Caki2 (cell line): ENCODE measurements around the gene PLAA. TPM values are rescaled to one million over a fixed set of nuclear protein-coding genes. Genes with fewer than 3 reads are reported as not detected.
"Not testable (repeated sequence)": the region's sequence is repeated elsewhere in the genome, so short reads cannot be mapped to it uniquely, and the experiment has no call there.

Experiments used
- DNase-seq: peaks from one replicate; pipeline ENCODE4 v3.0.0-alpha.2; 2015; ENCODE audit warnings: low read depth
- in situ Hi-C: cut with HindIII; loops from 2 replicates; pipeline ENCODE4 v1.10.0; 2016; ENCODE audit warnings: low sequenced_read_pairs, low pct_unique_long_range_greater_than_20kb, mixed read lengths
- total RNA-seq: library from RNA; depleted of rRNA; stranded (reverse); fragments of >200 nt; shearing (Covaris generic); gene quantifications from 2 replicates; pipeline ENCODE4 v1.2.3, GENCODE V29; 2014; ENCODE audit warnings: low replicate concordance

PLAA gene
- total RNA-seq, 1 experiment from 2014 or later, result 9.7 TPM

DNA sequence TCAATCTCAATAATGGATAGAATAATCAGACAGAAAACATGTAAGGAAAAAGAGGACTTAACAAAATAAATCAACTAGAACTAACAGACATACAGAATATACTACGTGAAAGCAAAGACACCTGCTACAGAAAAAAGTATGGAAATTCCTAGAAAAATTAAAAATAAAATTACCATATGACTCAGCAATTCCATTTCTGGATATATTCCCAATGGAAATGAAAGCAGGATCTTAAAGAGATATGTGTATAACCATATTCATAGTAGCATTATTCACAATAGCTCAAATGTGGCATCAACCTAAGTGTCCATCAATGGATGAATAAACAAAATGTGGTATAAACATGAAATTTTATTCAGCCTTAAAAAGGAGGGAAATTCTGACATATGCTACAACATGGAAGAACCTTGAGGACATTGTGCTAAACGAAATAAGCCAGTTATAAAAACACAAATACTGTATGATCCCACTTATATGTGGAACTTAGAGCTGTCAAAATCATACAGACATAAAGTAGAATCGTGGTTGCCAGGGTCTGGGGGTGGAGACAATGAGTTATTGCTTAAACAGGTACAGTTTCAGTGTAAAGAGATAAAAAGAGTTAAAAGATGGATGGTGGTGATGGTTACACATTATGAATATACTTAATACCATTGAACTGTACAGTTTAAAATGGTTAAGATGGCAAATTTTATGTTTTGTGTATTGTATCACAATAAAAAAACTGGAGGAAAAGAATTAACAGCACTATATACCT is 6.9 kb downstream of the PLAA start:
- in situ Hi-C loops, result no loop called here

DNA sequence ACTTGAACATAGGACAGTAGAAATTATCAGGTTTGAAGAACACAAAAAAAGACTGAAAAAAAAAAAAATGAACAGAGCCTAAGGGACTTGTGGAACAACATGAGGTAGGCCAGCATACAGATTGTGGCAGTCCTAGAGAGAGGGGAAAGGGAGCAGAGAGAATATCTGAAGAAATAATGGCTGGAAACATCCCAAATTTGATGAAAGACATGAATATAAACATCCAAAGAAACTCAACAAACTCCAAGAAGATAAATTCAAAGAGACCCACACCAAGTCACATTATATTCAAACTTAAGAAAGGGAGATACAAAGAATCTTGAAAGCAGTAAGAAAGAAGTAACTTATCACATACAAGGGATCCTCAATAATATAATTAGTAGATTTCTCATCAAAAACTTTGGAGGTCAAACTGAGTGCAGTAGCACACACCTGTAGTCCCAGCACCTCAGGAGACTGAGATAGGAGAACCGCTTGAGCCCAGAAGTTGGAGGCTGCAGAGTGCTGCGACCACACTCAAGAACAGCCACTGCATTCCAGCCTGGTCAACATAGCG is 9.1 kb downstream of the PLAA start:
- DNase-seq, result no peak

More for the DNA sequence above, 6.9 kb downstream of the PLAA start:
- no peak for DNase-seq

DNA sequence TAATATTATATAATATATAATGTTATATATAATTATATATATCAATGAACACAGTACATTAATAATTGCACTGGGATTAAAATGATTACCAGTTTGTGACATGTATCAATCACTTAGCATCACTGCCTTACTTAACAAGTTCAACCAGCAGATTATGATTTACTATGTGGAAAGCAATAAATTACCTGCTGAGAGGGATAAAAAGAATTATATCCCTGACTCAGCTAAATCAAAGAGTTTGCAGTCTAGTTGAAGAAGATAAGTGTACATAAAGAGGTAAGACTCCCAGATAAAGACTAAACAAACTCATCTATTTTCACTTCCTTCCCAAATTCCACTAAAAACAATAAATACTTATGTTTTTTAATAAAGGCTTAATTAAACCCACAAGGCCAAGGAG is 11.2 kb downstream of the PLAA start:
- DNase-seq, result no peak
- in situ Hi-C loops, result no loop called here

More for the DNA sequence above, 9.1 kb downstream of the PLAA start:
- in situ Hi-C loops, result no loop called here

DNA sequence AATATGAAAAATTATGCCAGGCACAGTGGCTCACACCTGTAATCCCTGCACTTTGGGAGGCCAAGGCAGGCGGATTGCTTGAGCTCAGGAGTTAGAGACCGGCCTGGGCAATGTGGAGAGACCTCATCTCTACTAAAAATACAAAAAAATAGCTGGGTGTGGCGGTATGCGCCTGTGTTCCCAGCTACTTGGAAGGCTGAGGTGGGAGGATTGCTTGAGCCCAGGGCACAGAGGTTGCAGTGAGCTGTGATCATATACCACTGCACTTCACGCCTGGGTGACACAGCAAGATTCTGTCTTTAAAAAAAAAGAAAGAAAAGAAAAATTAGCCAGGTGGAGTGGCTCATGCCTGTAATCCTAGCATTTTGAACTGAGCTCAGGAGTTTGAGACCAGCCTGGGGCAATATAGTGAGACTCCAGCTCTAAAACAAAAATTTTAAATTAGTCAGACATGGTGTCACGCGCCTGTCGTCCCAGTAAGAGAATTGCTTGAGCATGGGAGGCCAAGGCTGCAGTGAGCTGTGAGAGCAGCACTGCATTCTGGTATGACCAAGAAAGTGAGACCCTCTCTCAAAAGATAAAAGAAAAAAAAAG is 18.0 kb downstream of the PLAA start:
- peak; percentile 73 for DNase-seq
- in situ Hi-C loops, result no loop called here

DNA sequence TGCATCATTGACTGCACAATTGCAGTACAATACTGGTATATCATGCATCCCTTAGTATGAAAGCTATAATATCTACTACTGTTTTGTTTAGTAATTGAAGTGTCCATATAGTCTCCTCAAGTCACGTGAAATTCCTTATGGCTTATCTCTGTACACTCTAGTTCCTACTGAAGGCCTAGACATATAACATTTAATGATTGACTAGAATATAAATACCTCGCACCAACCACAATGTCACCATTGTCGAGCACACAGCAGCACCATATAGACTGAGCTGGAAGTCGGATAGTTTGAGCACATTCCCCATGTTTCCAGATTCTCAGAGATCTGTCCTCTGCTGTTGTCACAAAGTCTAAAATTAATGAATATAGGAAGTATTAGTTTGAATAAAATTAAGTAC is 21.4 kb downstream of the PLAA start:
- in situ Hi-C loops, result no loop called here
- no peak for DNase-seq

DNA sequence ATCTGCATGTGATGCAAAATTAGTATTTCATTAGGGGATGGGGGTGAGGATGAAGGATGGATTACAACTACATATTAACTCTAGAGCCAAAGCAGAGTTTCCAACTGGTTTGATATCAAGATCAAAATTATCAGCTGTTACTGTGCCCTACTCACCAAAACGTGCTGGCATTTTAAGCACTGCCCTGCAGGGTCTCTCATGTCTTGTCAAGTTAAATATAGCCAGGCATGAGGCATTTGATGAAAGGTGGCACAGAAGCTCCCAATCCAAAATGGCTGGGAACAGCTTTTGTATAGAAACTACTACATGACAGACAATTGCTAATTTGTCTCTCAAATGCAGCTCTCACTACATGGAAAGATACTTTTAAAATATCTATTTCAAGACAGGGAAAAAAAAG is 27.3 kb downstream of the PLAA start:
- in situ Hi-C loops, result no loop called here
- no peak for DNase-seq

DNA sequence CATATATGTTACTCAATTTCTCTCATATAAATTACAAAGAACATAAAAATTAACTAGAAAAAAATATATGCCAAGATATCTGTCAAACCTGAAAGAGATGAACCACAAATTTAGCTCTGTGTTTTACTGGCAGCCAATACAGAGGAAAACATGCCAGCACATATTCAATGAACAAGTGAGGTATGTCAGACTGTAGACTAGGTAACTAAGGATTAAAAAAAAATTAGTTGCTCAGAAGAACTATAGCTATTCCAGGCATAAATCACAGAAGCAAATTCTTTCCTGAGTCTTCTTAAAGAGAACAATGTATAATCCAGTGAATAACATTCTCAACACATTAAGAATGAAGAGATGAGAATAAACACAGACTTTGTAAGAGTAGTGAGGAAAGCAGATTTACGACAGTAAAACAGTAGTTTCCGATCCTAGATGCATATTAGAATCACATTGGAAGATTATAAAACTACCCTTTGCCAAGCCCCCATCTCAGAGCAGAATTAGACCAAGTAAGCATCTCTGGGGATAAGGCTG is 33.8 kb downstream of the PLAA start:
- no peak for DNase-seq
- in situ Hi-C loops, result no loop called here

DNA sequence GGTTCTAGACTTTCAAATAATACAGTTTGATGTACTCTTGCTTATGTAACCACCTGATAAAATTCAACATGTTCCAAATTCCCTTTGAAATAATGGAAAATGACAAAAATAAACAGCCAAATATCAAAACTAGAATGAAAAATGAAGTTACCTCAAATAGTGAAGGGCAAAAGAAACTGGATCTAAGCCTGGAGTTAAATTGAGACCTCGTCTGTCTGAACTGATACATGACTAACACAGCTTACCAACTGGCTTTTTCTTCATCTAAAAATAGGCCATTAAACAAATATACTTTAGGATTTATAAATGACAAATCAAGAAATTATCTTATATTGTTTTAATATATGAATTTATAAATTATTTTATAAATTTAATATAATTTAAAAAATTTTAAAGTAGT is 42.4 kb downstream of the PLAA start:
- DNase-seq, result no peak
- in situ Hi-C loops, result no loop called here

DNA sequence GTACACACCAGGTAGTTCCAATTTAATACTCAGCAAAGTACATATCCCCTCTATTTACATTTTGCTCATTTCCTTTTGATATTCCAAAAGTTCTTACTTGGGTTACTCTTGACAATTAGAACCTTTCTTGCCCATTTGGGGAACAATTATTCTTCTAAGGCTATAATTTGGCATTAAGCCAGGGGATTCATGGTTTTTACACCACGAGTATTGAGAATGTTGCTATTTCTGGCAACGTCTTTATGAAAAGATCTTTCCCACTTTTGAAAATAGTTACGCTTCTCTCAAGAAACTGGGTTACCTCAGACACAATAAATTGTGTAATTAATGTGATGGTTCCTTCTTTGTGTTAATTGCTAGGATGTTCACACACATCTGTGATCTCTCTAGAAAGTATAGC is 43.0 kb downstream of the PLAA start:
- in situ Hi-C loops, result no loop called here
- no peak for DNase-seq

DNA sequence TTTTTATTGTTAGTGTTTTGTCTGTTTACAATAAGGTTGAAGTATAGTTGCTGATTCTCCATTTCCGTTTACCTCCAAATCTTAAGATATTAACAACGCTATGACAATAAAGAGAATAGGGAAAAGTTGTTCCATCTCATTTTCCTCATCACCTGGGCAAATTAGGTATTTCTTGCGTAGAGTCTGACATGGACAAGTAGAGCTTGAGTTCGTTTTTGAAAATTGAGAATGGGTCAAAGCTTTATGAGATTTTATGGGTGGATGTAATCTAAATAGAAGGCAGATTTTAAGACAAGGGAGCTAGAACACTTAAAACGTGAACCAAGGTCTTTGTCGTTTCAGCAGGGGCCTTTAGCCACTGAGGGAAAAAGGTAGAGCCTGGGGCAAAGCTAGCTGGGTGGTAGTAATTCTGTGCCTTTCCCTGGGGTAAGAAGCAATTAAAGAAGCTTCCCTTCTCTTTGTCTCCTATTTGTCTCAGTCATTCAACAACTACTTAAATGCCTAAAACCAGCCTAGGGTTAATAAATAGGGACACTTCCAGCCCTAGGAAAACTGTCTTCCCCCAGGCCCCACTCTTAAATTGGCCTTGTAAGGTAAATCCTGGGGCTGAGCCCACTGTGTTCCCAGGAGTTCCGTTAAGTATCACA is 53.9 kb downstream of the PLAA start:
- DNase-seq, result no peak
- in situ Hi-C loops, result no loop called here

DNA sequence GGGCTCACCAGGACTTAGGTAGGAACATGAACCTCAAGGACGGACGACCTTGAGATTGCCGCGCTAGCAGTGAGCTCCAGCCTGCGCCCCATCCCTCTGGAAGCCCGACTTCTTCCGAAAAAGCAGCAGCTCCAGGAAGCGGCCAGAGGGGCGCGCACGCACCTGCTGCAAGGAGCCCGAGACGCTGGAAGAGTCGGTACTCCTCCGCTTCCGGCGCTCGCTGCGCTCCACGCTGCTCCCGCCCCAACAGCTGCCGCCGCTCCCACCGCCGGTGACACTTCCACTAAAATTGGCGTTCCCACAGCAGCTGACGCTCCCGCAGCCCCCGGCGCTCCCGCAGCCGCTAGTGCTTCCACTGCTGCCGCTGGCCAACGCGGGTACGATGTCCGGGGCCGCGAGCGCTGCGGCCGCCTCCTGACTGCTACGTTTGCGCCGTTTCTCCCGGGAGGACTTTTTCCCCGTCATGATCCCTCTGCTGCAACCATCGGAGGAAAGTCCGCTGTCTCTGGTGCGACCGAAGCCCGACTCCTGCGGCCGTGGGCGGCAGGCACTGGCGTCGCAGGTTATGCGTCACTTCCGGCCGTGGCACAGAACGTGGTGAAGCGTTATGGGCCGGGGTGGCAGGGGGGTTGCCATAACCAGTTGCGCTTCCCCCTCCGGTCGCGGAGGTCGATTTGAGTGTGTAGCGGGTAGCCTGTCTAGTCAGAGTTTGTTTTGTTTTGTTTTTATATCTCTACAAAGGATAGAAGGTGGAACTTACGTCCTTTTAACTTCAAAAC is 54.6 kb downstream of the PLAA start, which contains the start of gene CAAP1:
TSS of gene CAAP1 (minus strand) at position 552 of the 779 bp plus-strand sequence. CDS start at position 465, 87 bp downstream.
- DNase-seq, result peak; percentile 78
- in situ Hi-C loops, result no loop called here

DNA sequence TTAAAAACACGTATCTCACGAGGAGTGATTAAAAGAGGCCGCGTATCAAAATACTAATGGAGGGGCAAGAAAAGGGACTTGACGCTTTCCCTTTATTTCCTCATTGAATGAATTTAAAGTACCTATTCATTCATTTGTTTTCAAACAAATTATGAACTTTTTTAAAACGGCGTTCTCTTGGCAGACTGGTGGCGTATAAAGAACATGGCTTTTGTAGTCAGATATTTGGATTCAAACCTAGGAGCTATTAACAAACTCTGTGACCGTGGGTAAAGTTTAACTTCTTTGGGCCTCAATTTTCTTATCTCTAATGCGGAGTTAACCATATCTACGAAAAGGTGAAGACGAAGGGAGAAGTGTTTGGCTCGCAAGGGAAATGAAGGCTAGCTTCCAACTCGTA is 55.3 kb downstream of the PLAA start:
- in situ Hi-C loops, result no loop called here

DNA sequence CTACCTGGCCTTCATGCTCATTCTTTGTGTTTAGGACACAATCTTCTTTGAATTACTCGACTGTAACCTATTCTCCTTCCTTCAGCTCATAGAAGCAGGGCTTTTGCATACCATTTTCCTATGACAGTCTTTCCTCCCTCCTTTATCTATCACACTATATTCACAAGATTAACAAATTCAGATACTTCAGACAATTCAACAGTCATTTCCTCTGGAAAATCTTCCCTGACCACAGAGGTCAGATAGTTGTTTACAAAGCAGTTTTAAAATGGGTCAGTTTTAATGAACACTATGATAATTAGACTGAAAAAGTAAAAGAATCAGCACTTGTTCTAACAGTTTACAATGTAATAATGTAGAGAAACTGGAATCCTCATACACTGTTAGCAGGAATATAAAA is 58.8 kb downstream of the PLAA start:
- in situ Hi-C loops, result no loop called here
- DNase-seq, result no peak

More for the DNA sequence above, 55.3 kb downstream of the PLAA start:
- DNase-seq, result no peak

DNA sequence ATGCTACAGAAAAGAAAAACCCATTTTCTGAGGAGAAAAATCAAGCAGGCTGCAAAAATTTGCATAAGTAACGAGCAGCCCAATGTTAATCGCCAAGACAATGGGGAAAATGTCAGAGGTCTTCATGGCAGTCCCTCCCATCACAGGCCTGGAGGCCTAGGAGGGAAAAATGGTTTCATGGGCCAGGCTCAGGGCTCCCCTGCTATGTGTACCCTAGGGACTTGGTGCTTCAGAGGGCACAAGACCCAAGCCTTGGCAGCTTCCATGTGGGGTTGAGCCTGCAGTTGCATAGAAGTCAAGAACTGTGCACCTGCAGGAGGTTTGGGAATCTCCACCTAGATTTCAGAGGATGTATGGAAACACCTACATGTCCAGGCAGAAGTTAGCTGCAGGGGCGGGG is 64.9 kb downstream of the PLAA start:
- in situ Hi-C loops, result no loop called here
- DNase-seq, result no peak

DNA sequence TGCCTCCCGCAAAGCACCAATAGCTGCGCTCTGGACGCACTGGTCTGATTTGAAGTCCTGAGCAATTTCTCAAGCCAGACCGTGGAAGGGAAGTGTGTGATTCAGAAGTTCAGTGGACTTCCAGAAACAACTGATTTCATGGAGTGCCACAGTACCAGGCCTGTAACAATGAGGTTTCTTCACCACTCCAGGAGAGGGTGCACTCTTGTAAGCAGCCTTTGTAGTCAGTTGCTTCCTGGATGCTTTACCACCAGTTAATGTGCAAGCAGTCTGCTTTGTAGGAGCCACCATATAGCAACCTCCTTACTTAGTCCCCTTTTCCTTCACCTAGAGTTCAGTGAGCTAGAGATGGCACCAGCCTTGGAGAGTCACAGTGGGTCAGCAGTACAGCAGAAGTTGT is 66.8 kb downstream of the PLAA start:
- DNase-seq, result no peak
- in situ Hi-C loops, result no loop called here

DNA sequence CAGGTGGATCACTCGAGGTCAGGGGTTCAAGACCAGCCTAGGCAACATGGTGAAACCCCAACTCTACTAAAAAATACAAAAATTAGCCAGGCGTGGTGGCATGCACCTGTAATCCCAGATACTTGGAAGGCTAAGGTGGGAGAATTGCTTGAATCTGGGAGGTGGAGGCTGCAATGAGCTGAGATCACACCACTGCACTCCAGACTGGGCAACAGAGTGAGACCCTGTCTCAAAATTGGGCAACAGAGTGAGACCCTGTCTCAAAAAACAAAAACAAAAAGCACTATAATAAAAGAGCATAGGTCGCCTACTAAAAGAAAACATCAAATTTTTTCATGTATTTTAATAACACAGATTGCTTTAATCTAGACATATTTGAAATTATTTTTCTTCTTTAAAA is 71.9 kb downstream of the PLAA start:
- not testable (repeated sequence) for DNase-seq

DNA sequence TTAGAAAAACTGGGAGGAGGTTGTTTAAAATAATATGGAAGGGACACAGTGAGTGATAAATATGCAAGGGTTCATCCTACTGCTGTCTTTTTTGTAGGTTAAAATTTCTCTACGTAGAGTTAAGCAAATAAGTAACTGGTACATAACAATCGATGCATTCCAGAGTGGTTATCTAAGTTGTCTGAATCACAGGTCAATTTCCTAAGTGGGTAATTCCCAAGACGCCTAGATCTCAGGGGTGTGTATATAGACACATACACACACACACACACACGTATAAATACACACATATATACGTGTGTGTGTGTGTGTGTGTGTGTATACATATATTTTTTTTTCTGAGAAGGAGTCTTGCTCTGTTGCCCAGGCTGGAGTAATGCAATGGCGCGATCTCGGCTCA is 76.8 kb downstream of the PLAA start:
- DNase-seq, result peak; percentile 51

More for the DNA sequence above, 71.9 kb downstream of the PLAA start:
- in situ Hi-C loops, result not testable (repeated sequence)

DNA sequence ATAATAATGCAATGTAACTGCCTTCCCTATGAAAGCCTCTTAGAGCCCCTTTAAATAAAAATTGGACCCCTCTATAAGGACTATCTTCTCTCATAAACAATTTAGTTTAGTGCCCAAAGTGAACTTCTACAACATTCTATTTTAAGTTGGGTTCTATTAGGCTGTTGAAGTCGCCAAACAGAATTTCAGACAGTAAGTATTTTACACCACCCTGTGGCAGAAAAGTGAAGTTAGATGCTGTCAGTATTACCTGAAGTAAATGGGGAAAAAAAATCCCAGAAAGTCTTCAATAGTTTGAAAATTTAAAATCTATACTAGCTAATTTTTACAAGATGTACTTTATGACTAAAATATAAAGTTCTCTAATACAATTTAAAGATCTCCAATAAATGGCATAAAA is 84.0 kb downstream of the PLAA start:
- in situ Hi-C loops, result no loop called here
- DNase-seq, result no peak

More for the DNA sequence above, 76.8 kb downstream of the PLAA start:
- in situ Hi-C loops, result no loop called here
